ENCODE data around the gene LCAT. TPM values are rescaled to one million over a fixed set of nuclear protein-coding genes. Genes with fewer than 3 reads are reported as not detected.

The LCAT gene
- total and polyA plus RNA-seq, 4 donors, result 8.4 to 43.9 (median 21.9) TPM

DNA sequence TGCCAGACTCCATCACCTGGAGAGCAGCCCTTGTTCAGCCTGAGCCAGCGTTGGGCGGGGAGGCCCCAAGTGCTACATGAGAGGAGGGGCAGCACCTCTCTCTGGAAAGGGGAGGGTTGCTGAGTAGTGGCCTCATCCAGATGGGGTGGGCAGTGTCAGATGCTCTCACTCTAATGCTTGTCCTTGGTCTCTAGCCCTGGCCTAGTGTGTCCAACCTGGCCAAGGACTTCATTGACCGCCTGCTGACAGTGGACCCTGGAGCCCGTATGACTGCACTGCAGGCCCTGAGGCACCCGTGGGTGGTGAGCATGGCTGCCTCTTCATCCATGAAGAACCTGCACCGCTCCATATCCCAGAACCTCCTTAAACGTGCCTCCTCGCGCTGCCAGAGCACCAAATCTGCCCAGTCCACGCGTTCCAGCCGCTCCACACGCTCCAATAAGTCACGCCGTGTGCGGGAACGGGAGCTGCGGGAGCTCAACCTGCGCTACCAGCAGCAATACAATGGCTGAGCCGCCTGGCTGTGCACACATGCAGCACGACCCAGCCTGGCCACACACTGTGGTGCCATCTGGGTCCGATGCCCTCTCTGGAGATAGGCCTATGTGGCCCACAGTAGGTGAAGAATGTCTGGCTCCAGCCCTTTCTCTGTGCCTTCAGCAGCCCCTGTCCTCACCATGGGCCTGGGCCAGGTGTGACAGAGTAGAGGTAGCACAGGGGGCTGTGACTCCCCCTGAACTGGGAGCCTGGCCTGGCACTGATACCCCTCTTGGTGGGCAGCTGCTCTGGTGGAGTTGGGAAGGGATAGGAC lies 16.6 kb downstream of the LCAT start:
- TF ChIP-seq, protein P1, sequence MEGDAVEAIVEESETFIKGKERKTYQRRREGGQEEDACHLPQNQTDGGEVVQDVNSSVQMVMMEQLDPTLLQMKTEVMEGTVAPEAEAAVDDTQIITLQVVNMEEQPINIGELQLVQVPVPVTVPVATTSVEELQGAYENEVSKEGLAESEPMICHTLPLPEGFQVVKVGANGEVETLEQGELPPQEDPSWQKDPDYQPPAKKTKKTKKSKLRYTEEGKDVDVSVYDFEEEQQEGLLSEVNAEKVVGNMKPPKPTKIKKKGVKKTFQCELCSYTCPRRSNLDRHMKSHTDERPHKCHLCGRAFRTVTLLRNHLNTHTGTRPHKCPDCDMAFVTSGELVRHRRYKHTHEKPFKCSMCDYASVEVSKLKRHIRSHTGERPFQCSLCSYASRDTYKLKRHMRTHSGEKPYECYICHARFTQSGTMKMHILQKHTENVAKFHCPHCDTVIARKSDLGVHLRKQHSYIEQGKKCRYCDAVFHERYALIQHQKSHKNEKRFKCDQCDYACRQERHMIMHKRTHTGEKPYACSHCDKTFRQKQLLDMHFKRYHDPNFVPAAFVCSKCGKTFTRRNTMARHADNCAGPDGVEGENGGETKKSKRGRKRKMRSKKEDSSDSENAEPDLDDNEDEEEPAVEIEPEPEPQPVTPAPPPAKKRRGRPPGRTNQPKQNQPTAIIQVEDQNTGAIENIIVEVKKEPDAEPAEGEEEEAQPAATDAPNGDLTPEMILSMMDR (IDR thresholded peaks at IDR 0.05; ENCODE audit: control extremely low read depth, extremely low read depth), result no peak
- peaks cover 0 to 15% (median 0%) of the 10 kb centered on the region in 5 donors for H3K4me1 ChIP-seq (ENCODE audit: control insufficient read depth in 5 of 5, insufficient read depth in 5 of 5, low read length in 5 of 5)
- no peak overlapping the region for H3K9ac ChIP-seq (ENCODE audit: insufficient read depth in 1 of 2, low read length in 2 of 2)
- ATAC-seq (ENCODE audit: insufficient read depth, low FRiP score), result no peak
- H3K9me3 ChIP-seq (ENCODE audit: control insufficient read depth in 4 of 4, insufficient read depth in 3 of 4, low read length in 3 of 4), result no peaks in the 10 kb centered on the region
- H3K27me3 ChIP-seq (ENCODE audit: control insufficient read depth in 3 of 3, insufficient read depth in 3 of 3, low read length in 2 of 3), result no peaks in the 10 kb centered on the region
- DNase-seq, result no peak
- H3K4me3 ChIP-seq, result no peak overlapping the region
- H3K27ac ChIP-seq (ENCODE audit: low read depth in 1 of 2, low read length in 1 of 2), result peak overlapping the region in 1 of 2 donors; percentile 71
- 94 to 95% methylated on average over 22 of the region's 22 CpGs for whole genome bisulfite sequencing, 2 donors
- H3K36me3 ChIP-seq (ENCODE audit: control insufficient read depth in 4 of 4, insufficient read depth in 4 of 4, low read length in 4 of 4), result peaks cover 0 to 25% (median 16%) of the 10 kb centered on the region in 4 donors

DNA sequence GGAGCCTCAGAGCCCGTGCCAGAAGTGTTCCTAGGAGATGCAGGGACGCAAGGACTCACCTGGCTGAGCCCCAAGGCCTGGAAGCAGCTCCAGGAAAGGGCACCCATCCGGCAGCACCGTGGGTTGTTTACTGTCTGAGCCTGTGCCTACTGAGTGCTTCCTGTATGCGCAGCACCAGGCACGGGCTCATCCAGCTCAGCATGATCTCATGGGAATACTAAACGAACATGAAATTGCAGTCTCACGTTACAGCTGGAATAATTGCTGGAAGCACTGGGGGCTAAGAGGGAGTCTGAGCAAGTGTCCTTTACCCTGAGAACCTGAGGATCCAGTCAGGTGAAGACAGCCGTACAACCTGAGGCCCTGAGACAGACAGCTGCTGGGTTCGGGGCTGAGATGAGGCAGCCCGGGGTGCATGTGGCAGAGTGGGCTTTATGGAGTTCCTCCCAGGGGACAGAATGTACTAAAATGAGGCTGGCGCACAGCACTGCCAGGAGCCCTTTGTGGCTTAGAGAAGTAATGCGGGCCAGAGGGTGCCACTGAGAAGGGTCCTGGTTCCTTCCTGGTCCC lies 17.7 kb downstream of the LCAT start:
- peaks cover 0 to 24% (median 16%) of the 10 kb centered on the region in 4 donors for H3K36me3 ChIP-seq (ENCODE audit: control insufficient read depth in 4 of 4, insufficient read depth in 4 of 4, low read length in 4 of 4)
- no peak for DNase-seq

DNA sequence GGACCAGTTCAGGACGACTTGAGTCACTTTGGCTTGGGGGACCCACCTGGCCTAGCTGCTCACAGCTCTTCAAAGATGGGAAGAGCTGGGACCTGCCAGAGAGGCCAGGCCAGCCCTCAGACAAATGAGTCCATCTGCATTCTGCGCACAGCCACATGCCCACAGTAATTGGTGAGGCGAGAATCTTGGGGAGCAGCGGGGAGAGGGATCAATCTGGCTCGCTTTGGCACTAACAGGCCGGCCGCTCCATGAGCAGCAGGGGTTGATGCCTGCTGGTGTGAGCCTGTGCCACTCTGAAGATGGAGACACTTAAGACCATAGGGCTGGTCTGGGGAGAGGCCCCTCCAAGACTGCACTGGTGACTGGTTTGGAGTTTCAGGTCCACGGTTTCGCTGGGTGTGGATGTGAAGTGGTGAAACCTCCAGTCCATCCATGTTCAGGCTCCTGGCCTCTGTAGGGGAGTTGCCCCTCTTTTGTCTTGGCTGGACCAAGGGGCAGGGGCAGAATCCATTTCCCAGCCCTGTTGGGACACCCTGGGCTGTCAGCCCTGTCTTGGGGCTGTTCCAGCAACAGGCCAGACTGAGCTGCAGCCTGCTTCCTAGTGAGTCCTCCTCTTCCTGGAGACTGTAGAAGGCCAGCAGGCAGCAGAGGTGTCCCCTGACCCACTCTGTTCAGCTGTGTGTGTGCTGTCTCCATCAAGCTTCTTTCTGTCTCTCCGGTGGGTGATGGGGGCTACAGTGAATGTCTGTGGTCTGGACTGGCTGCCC lies 19.6 kb downstream of the LCAT start:
- H3K27ac ChIP-seq (ENCODE audit: low read depth in 1 of 2, low read length in 1 of 2), result peak overlapping the region in 1 of 2 donors; percentile 46
- no peak overlapping the region for H3K9ac ChIP-seq (ENCODE audit: insufficient read depth in 1 of 2, low read length in 2 of 2)
- no peaks in the 10 kb centered on the region for H3K27me3 ChIP-seq (ENCODE audit: control insufficient read depth in 3 of 3, insufficient read depth in 3 of 3, low read length in 2 of 3)
- peaks cover 0 to 25% (median 11%) of the 10 kb centered on the region in 4 donors for H3K36me3 ChIP-seq (ENCODE audit: control insufficient read depth in 4 of 4, insufficient read depth in 4 of 4, low read length in 4 of 4)
- no peaks in the 10 kb centered on the region for H3K9me3 ChIP-seq (ENCODE audit: control insufficient read depth in 4 of 4, insufficient read depth in 3 of 4, low read length in 3 of 4)
- ATAC-seq (ENCODE audit: insufficient read depth, low FRiP score), result no peak
- WGBS, 2 donors, result 95 to 96% methylated on average over 10 of the region's 10 CpGs
- no peak for DNase-seq
- peaks cover 0 to 15% (median 0%) of the 10 kb centered on the region in 5 donors for H3K4me1 ChIP-seq (ENCODE audit: control insufficient read depth in 5 of 5, insufficient read depth in 5 of 5, low read length in 5 of 5)
- TF ChIP-seq, protein P1 (IDR thresholded peaks at IDR 0.05; ENCODE audit: control extremely low read depth, extremely low read depth), result no peak
- H3K4me3 ChIP-seq, result no peak overlapping the region

More for the DNA sequence above, 17.7 kb downstream of the LCAT start:
- Histone ChIP-seq H3K27ac (ENCODE audit: low read depth in 1 of 2, low read length in 1 of 2) (peak overlapping the region in 1 of 2 donors; percentile 71), H3K4me1 (ENCODE audit: control insufficient read depth in 5 of 5, insufficient read depth in 5 of 5, low read length in 5 of 5) (peaks cover 0 to 15% (median 0%) of the 10 kb centered on the region in 5 donors), H3K9ac (ENCODE audit: insufficient read depth in 1 of 2, low read length in 2 of 2) (no peak overlapping the region), H3K27me3 (ENCODE audit: control insufficient read depth in 3 of 3, insufficient read depth in 3 of 3, low read length in 2 of 3) (no peaks in the 10 kb centered on the region), H3K9me3 (ENCODE audit: control insufficient read depth in 4 of 4, insufficient read depth in 3 of 4, low read length in 3 of 4) (no peaks in the 10 kb centered on the region), H3K4me3 (no peak overlapping the region)
- no peak for ATAC-seq (ENCODE audit: insufficient read depth, low FRiP score)
- WGBS, 2 donors, result 47 to 72% methylated on average over 13 of the region's 13 CpGs
- TF ChIP-seq, protein P1 (IDR thresholded peaks at IDR 0.05; ENCODE audit: control extremely low read depth, extremely low read depth), result no peak
